Measurements from ENCODE around the gene IFI27.
A peak's percentile ranks its signal among the peaks of the same experiment; 100 is the strongest.

Gene IFI27

DNA sequence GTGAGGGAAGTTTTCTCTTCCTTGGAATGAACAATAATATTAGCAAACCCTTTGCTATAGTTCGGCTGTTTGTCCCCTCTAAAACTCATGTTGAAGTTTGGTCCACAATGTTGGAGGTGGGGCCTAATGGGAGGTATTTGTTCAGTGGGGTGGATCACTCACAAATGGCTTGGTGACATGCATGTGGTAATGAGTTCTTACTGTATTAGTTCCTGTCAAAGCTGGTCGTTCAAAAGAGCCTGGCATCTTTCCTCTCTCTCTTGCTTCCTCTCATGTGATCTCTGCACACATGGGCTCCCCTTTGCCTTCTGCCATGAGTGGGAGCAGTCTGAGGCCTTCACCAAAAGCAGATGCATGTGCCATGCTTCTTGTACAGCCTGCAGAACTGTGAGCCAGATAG, 50.5 kb downstream of the IFI27 start:
- TF ChIP-seq, protein P1, sequence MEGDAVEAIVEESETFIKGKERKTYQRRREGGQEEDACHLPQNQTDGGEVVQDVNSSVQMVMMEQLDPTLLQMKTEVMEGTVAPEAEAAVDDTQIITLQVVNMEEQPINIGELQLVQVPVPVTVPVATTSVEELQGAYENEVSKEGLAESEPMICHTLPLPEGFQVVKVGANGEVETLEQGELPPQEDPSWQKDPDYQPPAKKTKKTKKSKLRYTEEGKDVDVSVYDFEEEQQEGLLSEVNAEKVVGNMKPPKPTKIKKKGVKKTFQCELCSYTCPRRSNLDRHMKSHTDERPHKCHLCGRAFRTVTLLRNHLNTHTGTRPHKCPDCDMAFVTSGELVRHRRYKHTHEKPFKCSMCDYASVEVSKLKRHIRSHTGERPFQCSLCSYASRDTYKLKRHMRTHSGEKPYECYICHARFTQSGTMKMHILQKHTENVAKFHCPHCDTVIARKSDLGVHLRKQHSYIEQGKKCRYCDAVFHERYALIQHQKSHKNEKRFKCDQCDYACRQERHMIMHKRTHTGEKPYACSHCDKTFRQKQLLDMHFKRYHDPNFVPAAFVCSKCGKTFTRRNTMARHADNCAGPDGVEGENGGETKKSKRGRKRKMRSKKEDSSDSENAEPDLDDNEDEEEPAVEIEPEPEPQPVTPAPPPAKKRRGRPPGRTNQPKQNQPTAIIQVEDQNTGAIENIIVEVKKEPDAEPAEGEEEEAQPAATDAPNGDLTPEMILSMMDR (conservative IDR thresholded peaks at IDR 0.05; ENCODE audit: low read depth, low read length) = no peak

DNA sequence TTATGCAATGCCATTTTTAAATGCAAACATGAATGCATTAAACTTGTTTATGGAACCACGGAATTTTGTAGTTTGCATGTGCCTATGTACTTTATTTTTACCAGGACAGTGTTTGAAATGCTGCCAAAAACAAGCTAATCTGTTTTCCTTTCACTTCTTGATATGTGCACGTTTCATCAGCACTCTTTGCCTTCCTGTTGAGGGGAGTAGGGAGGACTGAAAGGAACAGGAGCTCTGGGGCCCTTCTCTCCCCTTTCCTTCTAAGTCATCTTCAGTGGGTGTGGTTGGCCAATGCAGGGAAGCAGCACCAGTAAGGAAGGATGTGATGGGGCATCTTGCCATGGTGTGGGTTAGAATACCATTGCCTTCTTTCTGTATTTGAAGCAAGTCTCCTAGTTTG, 51.4 kb downstream of the IFI27 start:
- DNase-seq (ENCODE audit: low read depth) = peak; percentile 57
- no peak overlapping the region for H3K4me3 ChIP-seq (ENCODE audit: low read depth, low read length)

More for the DNA sequence above, 50.5 kb downstream of the IFI27 start:
- DNase-seq (ENCODE audit: low read depth) = no peak
- H3K4me3 ChIP-seq (ENCODE audit: low read depth, low read length) = no peak overlapping the region

DNA sequence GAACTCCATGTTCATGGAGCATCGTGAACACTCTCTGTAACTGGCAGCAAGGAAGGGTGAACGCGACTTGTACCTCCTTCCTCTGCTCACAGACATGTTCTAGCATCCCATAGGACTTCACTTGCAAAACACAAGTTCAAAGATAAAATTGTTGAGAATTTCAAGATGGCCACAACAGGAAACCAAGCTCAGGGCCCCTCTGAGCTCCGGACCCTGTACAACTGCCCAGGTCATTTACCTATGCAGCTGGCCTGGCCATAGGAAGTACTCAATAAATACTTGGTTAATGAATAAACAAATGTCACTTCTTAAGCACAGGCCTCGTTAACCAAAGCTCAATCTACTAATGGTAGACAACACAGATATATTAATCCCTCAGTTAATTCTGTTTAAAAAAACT, 51.9 kb downstream of the IFI27 start:
- TF ChIP-seq, protein P1 (conservative IDR thresholded peaks at IDR 0.05; ENCODE audit: low read depth, low read length) = no peak
- no peak overlapping the region for H3K4me3 ChIP-seq (ENCODE audit: low read depth, low read length)
- DNase-seq (ENCODE audit: low read depth) = no peak

More for the DNA sequence above, 51.4 kb downstream of the IFI27 start:
- TF ChIP-seq, protein P1 (conservative IDR thresholded peaks at IDR 0.05; ENCODE audit: low read depth, low read length) = no peak

DNA sequence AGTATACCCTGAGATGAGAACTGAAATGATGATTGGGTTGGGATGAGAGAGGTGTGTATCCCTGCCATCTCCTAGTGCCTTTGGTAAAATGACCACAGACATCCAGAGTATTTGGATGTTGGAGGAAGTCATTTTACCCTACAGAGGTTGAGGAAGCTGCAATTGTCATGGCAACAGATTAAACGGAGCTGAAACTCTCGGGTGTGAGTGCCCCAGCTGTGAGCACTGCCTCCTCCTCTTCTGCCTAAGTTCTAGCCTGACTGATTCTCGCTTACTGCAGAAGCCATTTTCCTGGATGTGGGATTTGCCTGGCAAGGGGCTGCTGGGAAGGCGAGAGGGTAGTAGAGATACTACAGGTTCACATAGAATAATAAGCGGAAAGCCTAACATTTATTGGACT, 53.3 kb downstream of the IFI27 start:
- TF ChIP-seq, protein P1 (conservative IDR thresholded peaks at IDR 0.05; ENCODE audit: low read depth, low read length) = no peak
- no peak overlapping the region for H3K4me3 ChIP-seq (ENCODE audit: low read depth, low read length)
- DNase-seq (ENCODE audit: low read depth) = no peak

DNA sequence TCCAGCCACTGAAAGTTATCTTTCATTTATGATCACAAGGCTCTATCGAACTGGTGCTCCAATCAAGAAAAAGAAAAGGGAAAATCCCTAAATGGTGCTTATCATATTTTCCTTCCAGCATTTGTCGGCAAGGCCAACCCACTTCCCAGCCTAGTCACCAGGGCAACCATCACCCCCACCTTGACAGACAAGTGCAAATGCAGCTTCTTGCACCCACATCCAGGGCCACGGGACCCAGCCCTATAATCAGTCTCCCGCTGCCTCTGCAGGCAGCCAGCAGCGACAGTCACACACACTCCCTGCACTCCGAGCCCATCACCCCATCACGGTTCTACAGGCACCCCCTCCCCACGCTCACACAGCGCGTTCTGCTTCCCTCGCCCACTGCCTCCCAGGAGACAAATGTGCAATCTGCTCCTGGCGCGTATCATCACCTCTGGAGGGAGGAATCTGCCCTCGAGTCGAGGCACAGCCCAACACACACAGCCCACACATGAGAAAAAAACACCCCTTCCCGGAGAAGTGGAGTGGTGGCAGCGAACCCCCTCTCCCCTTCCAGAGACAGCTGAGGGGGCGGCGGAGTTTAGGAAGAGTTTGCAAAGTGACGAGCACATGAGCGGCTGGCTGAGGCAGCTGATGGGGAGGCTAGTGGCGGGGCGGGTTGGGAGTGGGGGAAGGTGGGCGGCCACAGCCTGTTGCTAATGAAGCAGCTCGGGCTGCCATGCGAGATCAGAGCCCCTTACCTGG, 54.3 kb downstream of the IFI27 start:
- TF ChIP-seq, protein P1 (conservative IDR thresholded peaks at IDR 0.05; ENCODE audit: low read depth, low read length) = no peak
- no peak overlapping the region for H3K4me3 ChIP-seq (ENCODE audit: low read depth, low read length)
- no peak for DNase-seq (ENCODE audit: low read depth)

DNA sequence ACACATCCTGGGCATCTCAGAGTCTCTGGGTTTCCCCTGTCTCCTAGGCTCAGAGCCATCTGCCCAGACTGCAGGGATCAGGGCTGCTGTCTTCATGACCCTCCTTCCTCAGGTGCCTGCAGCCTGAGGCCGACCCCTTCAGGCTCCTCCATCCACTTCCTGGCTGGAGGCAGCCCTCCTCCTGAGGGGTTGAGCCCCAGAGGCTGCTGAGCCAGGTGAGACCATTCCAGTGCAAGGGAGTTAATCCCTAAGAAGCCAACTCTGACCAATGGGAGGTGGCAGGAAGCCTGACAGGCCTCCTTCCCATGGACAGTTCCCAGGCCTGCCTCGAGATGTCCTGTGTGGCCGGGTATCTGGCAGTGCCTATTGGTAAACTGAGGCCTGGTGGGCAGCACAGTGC, 55.2 kb downstream of the IFI27 start:
- DNase-seq (ENCODE audit: low read depth) = no peak
- no peak overlapping the region for H3K4me3 ChIP-seq (ENCODE audit: low read depth, low read length)
- TF ChIP-seq, protein P1 (conservative IDR thresholded peaks at IDR 0.05; ENCODE audit: low read depth, low read length) = no peak
